GM06990 (cell line): Measurements from ENCODE around the gene CASS4.

ENCODE experiments used
- DNase-seq: peaks from one replicate; pipeline ENCODE4 v3.0.0-alpha.2; 2011; ENCODE audit not compliant: insufficient read length; ENCODE audit errors: extremely low read depth
- H3K27me3 ChIP-seq: replicated peaks from 2 replicates; pipeline ENCODE4 v1.6.0; 2011; ENCODE audit warnings: low read length; ENCODE audit not compliant: control insufficient read depth, insufficient read depth
- H3K36me3 ChIP-seq: 2 replicates; pipeline ENCODE4 v1.5.1; 2011; ENCODE audit warnings: low read length; ENCODE audit not compliant: control insufficient read depth, insufficient read depth
- H3K4me3 ChIP-seq: replicated peaks from 2 replicates; pipeline ENCODE4 v1.5.1; 2011; ENCODE audit warnings: low read depth, mild to moderate bottlenecking, control low read depth, low read length
- TF ChIP-seq, protein P1 (sequence below): IDR thresholded peaks from 2 replicates; pipeline ENCODE4 v1.5.1; 2011; ENCODE audit warnings: low read length, control low read depth, mild to moderate bottlenecking, inconsistent platforms; ENCODE audit not compliant: insufficient read depth, poor library complexity, severe bottlenecking

Gene CASS4

DNA sequence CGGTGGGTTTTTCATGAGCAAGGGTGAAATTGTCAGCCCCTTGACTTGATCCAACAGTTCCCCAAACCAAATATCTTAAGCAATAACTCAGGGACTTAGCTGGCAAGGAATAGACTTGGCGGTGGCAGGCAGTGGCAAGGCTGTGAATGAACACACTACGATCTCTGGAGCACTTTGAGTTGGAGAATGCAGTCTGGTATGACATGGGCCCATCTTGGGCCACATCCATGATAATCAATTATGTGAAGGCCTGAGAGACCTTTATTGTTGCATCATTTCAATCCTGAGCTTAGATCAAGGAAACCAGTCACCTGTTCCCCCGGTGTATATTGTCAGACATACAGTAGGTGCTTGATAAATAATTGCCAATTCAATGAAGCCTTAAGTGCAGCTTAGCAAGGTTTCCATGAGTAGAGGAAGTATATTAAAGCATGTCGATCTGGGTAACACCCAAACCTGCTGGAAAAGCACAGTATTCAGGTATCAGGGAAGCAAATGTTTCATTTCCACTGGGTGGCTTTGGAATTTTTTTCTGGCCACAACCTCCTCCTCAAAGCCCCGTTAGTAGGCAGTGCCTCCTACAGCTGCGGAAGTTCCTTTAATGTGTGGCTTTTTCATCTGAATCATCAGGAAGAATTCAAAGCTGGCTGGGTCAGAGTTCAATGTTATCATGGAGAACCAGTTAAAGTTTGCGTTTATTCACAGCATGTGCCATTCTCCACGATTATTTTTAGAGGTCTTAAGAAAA is 10.2 kb downstream of the CASS4 start:
- H3K4me3 ChIP-seq = no peak overlapping the region
- no peaks in the 10 kb centered on the region for H3K36me3 ChIP-seq
- no peak for DNase-seq
- H3K27me3 ChIP-seq = no peaks in the 10 kb centered on the region
- TF ChIP-seq, protein P1, sequence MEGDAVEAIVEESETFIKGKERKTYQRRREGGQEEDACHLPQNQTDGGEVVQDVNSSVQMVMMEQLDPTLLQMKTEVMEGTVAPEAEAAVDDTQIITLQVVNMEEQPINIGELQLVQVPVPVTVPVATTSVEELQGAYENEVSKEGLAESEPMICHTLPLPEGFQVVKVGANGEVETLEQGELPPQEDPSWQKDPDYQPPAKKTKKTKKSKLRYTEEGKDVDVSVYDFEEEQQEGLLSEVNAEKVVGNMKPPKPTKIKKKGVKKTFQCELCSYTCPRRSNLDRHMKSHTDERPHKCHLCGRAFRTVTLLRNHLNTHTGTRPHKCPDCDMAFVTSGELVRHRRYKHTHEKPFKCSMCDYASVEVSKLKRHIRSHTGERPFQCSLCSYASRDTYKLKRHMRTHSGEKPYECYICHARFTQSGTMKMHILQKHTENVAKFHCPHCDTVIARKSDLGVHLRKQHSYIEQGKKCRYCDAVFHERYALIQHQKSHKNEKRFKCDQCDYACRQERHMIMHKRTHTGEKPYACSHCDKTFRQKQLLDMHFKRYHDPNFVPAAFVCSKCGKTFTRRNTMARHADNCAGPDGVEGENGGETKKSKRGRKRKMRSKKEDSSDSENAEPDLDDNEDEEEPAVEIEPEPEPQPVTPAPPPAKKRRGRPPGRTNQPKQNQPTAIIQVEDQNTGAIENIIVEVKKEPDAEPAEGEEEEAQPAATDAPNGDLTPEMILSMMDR = no peak

DNA sequence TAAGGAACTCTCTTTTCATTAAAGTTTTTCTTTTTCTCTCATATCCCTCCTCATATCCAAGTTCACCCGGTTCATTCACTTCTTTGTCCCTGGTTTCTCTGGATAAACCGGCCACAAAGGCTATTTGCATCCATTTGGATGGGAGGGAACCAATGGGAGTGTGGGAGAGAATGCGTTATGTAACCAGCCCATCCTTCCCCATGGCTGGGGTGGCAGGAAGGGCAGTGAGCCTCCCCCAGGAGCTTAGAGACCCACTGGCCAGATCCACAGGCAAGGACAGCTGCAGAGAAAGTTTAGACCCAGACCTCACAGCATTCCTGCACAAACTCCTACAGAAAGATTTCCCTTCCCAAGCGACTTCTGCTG is 10.7 kb downstream of the CASS4 start:
- no peak for DNase-seq
- no peaks in the 10 kb centered on the region for H3K27me3 ChIP-seq
- TF ChIP-seq, protein P1 = no peak
- no peaks in the 10 kb centered on the region for H3K36me3 ChIP-seq
- H3K4me3 ChIP-seq = no peak overlapping the region

DNA sequence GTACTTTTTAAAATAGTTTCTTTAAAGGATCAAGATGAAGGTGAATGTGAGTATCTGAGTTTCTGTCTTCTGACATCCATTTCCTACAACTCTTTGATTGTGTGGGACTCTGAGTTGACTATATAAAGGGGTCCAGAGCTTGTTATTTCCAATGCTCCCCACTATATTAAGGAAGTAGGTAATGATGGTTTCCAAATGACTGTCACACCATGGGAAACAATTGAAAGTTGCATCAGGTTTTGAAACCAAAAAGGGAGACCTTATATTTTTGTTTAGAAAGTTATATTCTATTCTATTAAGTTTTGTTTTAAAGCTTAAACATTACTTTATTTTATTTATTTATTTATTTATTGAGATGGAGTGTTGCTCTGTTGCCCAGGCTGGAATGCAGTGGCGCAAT is 11.2 kb downstream of the CASS4 start:
- TF ChIP-seq, protein P1 = no peak
- Histone ChIP-seq H3K36me3 (no peaks in the 10 kb centered on the region), H3K27me3 (no peaks in the 10 kb centered on the region), H3K4me3 (no peak overlapping the region)
- no peak for DNase-seq

DNA sequence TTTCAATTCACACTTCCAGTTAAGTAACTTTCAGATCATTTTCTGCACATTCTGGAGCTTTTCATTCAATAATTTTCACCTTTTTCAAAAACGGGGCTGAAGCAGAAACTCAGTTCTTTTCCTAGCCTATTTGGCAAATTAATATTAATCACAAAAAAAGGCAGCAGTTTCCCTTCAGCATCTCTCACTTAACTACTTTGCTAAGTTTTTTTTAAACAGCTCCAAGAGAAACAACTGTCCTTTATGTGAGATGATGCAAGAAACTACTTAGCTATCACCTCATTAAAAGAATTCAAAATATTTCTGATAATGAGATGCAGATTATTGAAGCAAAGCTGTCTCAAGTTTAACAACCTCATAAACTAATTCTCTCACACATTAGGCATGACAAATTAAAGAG is 11.8 kb downstream of the CASS4 start:
- TF ChIP-seq, protein P1 = no peak
- no peak for DNase-seq
- Histone ChIP-seq H3K36me3 (no peaks in the 10 kb centered on the region), H3K4me3 (no peak overlapping the region), H3K27me3 (no peaks in the 10 kb centered on the region)

DNA sequence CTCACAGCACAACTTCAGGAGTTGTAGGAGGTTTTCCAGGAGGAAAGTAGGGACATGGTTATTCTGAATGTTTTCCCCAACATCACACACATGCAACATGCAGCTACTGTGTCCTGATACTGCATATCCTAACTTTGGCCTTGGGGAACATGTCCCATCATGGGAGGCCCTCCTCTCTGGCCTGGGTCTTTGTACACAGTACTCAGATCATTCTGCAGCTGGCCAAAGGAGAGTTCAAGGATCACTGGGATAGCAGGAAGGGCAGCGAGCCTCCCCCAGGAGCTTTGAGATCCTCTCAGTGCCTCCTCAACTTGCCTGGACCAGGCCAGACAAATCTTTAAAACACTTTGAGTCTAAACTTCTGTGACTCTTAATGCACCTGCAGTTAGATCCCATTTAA is 12.9 kb downstream of the CASS4 start:
- TF ChIP-seq, protein P1 = no peak
- H3K27me3 ChIP-seq = no peaks in the 10 kb centered on the region
- no peaks in the 10 kb centered on the region for H3K36me3 ChIP-seq
- H3K4me3 ChIP-seq = no peak overlapping the region
- no peak for DNase-seq

DNA sequence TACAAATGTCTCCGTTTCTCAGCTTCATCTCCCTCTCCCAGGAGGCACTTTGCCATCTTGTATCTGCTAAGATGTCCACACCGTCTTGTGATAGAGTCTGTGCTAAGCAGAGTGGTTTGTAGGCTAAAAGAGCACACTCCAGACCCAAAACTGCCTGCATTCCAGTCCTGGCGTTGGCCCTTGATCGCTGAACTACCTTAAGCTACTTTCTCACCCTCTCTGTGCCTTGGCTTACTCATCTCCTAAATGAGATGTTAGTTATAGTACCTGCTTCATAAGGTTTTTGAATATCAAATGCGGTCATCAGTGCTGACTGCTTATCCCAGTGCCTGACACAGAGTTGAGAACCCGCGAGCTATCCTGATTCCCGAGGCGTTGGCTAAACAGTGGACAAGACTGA is 14.0 kb downstream of the CASS4 start:
- TF ChIP-seq, protein P1 = no peak
- H3K4me3 ChIP-seq = no peak overlapping the region
- no peaks in the 10 kb centered on the region for H3K27me3 ChIP-seq
- H3K36me3 ChIP-seq = no peaks in the 10 kb centered on the region
- DNase-seq = no peak
